Activated gamma-delta T cell (primary cell): ENCODE results near the gene CPAMD8.
"Not testable (repeated sequence)": the region's sequence is repeated elsewhere in the genome, so short reads cannot be mapped to it uniquely, and the experiment has no call there.

Experiments
- DNase-seq: peaks from one replicate; lab custom pipeline; 2025; lab: John Stamatoyannopoulos, UW

CPAMD8 gene

GRCh38 chr19:16946951-16947940 lies 79.4 kb downstream of the CPAMD8 start:
- no peak for DNase-seq

- DNase-seq, result no peak
Observed at GRCh38 chr19:16945762-16946465, 80.7 kb downstream of the CPAMD8 start.

- DNase-seq, result no peak
Observed at GRCh38 chr19:16945364-16945714, 81.3 kb downstream of the CPAMD8 start.

- DNase-seq, result no peak
Observed at GRCh38 chr19:16944626-16945363, 81.8 kb downstream of the CPAMD8 start.

GRCh38 chr19:16943942-16944625 lies 82.5 kb downstream of the CPAMD8 start:
- no peak for DNase-seq

- not testable (repeated sequence) for DNase-seq
Observed at GRCh38 chr19:16943090-16943489, 83.5 kb downstream of the CPAMD8 start.

- DNase-seq, result no peak
Observed at GRCh38 chr19:16942583-16942982, 84.0 kb downstream of the CPAMD8 start.

GRCh38 chr19:16940626-16941025 lies 86.0 kb downstream of the CPAMD8 start:
- no peak for DNase-seq

- DNase-seq, result not testable (repeated sequence)
Observed at GRCh38 chr19:16940063-16940462, 86.5 kb downstream of the CPAMD8 start.

- DNase-seq, result no peak
Observed at GRCh38 chr19:16938211-16938610, 88.4 kb downstream of the CPAMD8 start.

- not testable (repeated sequence) for DNase-seq
Observed at GRCh38 chr19:16937796-16938195, 88.8 kb downstream of the CPAMD8 start.

GRCh38 chr19:16936901-16937300 lies 89.7 kb downstream of the CPAMD8 start:
- no peak for DNase-seq

GRCh38 chr19:16934489-16934888 lies 92.1 kb downstream of the CPAMD8 start:
- DNase-seq, result no peak

GRCh38 chr19:16931306-16931705 lies 95.3 kb downstream of the CPAMD8 start:
- no peak for DNase-seq

- no peak for DNase-seq
Observed at GRCh38 chr19:16930753-16931152, 95.9 kb downstream of the CPAMD8 start.

- DNase-seq, result no peak
Observed at GRCh38 chr19:16928916-16929315, 97.7 kb downstream of the CPAMD8 start.

- DNase-seq, result no peak
Observed at GRCh38 chr19:16928351-16928750, 98.3 kb downstream of the CPAMD8 start.

- DNase-seq, result no peak
Observed at GRCh38 chr19:16927883-16928282, 98.7 kb downstream of the CPAMD8 start.

GRCh38 chr19:16922949-16923348 lies 103.7 kb downstream of the CPAMD8 start:
- no peak for DNase-seq

- DNase-seq, result no peak
Observed at GRCh38 chr19:16922592-16922934, 104.0 kb downstream of the CPAMD8 start.

- DNase-seq, result no peak
Observed at GRCh38 chr19:16921766-16922591, 104.6 kb downstream of the CPAMD8 start.
